Loucy (cell line): ENCODE measurements around the gene JMJD4.

Experiments
- H2AFZ ChIP-seq: fragments of 200-600 bp; sonication (generic); 2 replicates; pipeline ENCODE4 v1.6.0; 2016; ENCODE audit warnings: antibody characterized with exemption, mild to moderate bottlenecking, low read length, moderate library complexity
- H3F3A ChIP-seq: fragments of 200-600 bp; 2 replicates; pipeline ENCODE4 v1.6.0; 2016; ENCODE audit warnings: antibody characterized with exemption, low read depth, mild to moderate bottlenecking
- H3K27me3 ChIP-seq: fragments of 200-600 bp; sonication (generic); 2 replicates; pipeline ENCODE4 v1.6.1; 2014; ENCODE audit warnings: low read length, mild to moderate bottlenecking; ENCODE audit not compliant: insufficient read depth, poor library complexity, severe bottlenecking
- H3K36me3 ChIP-seq: fragments of 200-600 bp; sonication (generic); 2 replicates; pipeline ENCODE4 v1.6.1; 2016; ENCODE audit warnings: low read length; ENCODE audit not compliant: insufficient read depth
- H3K4me1 ChIP-seq: fragments of 200-600 bp; sonication (generic); 2 replicates; pipeline ENCODE4 v1.5.1; 2014; ENCODE audit warnings: low read length, mild to moderate bottlenecking; ENCODE audit not compliant: insufficient read depth, poor library complexity, severe bottlenecking
- H3K4me2 ChIP-seq: fragments of 200-600 bp; sonication (generic); 2 replicates; pipeline ENCODE4 v1.6.0; 2014; ENCODE audit warnings: antibody characterized with exemption, low read length, low read depth, mild to moderate bottlenecking; ENCODE audit not compliant: poor library complexity, severe bottlenecking
- H3K4me3 ChIP-seq: fragments of 200-600 bp; sonication (generic); 2 replicates; pipeline ENCODE4 v1.5.1; 2014; ENCODE audit warnings: low read length, mild to moderate bottlenecking, mixed read lengths; ENCODE audit not compliant: poor library complexity, severe bottlenecking
- H3K79me2 ChIP-seq: fragments of 200-600 bp; sonication (generic); 2 replicates; pipeline ENCODE4 v1.6.1; 2014; ENCODE audit warnings: low read length; ENCODE audit not compliant: insufficient read depth
- H3K9ac ChIP-seq: fragments of 200-600 bp; sonication (generic); 2 replicates; pipeline ENCODE4 v1.6.0; 2014; ENCODE audit warnings: mild to moderate bottlenecking, low read depth, low read length, moderate library complexity; ENCODE audit not compliant: poor library complexity, severe bottlenecking
- H3K9me2 ChIP-seq: fragments of 200-600 bp; sonication (generic); replicated peaks from 2 replicates; pipeline ENCODE4 v1.6.1; 2016; ENCODE audit warnings: low read depth, low read length, mixed read lengths
- H3K9me3 ChIP-seq: fragments of 200-600 bp; sonication (generic); 2 replicates; pipeline ENCODE4 v1.6.1; 2014; ENCODE audit warnings: mild to moderate bottlenecking, antibody characterized with exemption, low read length, low read depth; ENCODE audit not compliant: insufficient read depth
- H4K20me1 ChIP-seq: fragments of 200-600 bp; sonication (generic); 2 replicates; pipeline ENCODE4 v1.6.0; 2014; ENCODE audit warnings: antibody characterized with exemption, low read length, mild to moderate bottlenecking; ENCODE audit not compliant: insufficient read depth, poor library complexity, severe bottlenecking
- CTCF ChIP-seq: fragments of 200-600 bp; sonication (generic); conservative IDR thresholded peaks from 2 replicates; pipeline ENCODE4 v1.5.1; 2014; ENCODE audit warnings: mild to moderate bottlenecking, antibody characterized with exemption, low read length
- EZH2phosphoT487 ChIP-seq: fragments of 200-600 bp; IDR thresholded peaks from 2 replicates; pipeline ENCODE4 v1.6.1; 2018; ENCODE audit warnings: antibody characterized with exemption, mild to moderate bottlenecking, moderate library complexity, borderline replicate concordance

JMJD4 gene

GRCh38 chr1:227769047-227769935, 34.2 kb upstream of the JMJD4 start:
- H3K4me2 ChIP-seq: no peak overlapping the region
- H3K27me3 ChIP-seq: no peaks in the 10 kb centered on the region
- H3K4me1 ChIP-seq: peaks cover 26% of the 10 kb centered on the region
- no peaks in the 10 kb centered on the region for H3K9me2 ChIP-seq
- peaks cover 50% of the 10 kb centered on the region; the same call in 1 of the 2 replicates for H3K36me3 ChIP-seq
- H3K9me3 ChIP-seq: no peaks in the 10 kb centered on the region
- H3K4me3 ChIP-seq: no peak overlapping the region
- peaks cover 9% of the 10 kb centered on the region for H3F3A ChIP-seq
- TF ChIP-seq EZH2phosphoT487 (no peak), CTCF (no peak)
- peaks cover 9% of the 10 kb centered on the region; the same call in 1 of the 2 replicates for H3K79me2 ChIP-seq
- no peak overlapping the region for H2AFZ ChIP-seq
- H4K20me1 ChIP-seq: peaks cover 11% of the 10 kb centered on the region
- no peak overlapping the region for H3K9ac ChIP-seq

GRCh38 chr1:227768640-227769039, 33.5 kb upstream of the JMJD4 start:
- Histone ChIP-seq H3K79me2 (peaks cover 10% of the 10 kb centered on the region; the same call in 1 of the 2 replicates), H3K4me2 (no peak overlapping the region), H3K4me3 (no peak overlapping the region), H3K36me3 (peaks cover 50% of the 10 kb centered on the region; the same call in 1 of the 2 replicates), H2AFZ (no peak overlapping the region), H4K20me1 (peaks cover 14% of the 10 kb centered on the region), H3K9me2 (no peaks in the 10 kb centered on the region), H3K4me1 (peaks cover 26% of the 10 kb centered on the region), H3K9me3 (no peaks in the 10 kb centered on the region), H3K9ac (no peak overlapping the region), H3F3A (peaks cover 9% of the 10 kb centered on the region), H3K27me3 (no peaks in the 10 kb centered on the region)
- TF ChIP-seq EZH2phosphoT487 (no peak), CTCF (no peak)

- H3K27me3 ChIP-seq: no peaks in the 10 kb centered on the region
- no peaks in the 10 kb centered on the region for H3K9me3 ChIP-seq
- H3K4me2 ChIP-seq: no peak overlapping the region
- peaks cover 9% of the 10 kb centered on the region for H3F3A ChIP-seq
- no peak for TF ChIP-seq EZH2phosphoT487
- no peak for TF ChIP-seq CTCF
- peaks cover 19% of the 10 kb centered on the region for H4K20me1 ChIP-seq
- peaks cover 31% of the 10 kb centered on the region for H3K4me1 ChIP-seq
- H2AFZ ChIP-seq: no peak overlapping the region
- H3K9me2 ChIP-seq: no peaks in the 10 kb centered on the region
- H3K4me3 ChIP-seq: no peak overlapping the region
- peaks cover 50% of the 10 kb centered on the region; the same call in 1 of the 2 replicates for H3K36me3 ChIP-seq
- no peak overlapping the region for H3K9ac ChIP-seq
- peaks cover 15% of the 10 kb centered on the region; the same call in 1 of the 2 replicates for H3K79me2 ChIP-seq
Observed at GRCh38 chr1:227768125-227768439, 33.0 kb upstream of the JMJD4 start.
